ENCODE measurements around the gene POTEF.
A peak's percentile ranks its signal among the peaks of the same experiment; 100 is the strongest.
"Not testable (repeated sequence)": the region's sequence is repeated elsewhere in the genome, so short reads cannot be mapped to it uniquely, and the experiment has no call there.

Gene POTEF

GRCh38 chr2:130152816-130153595 lies 24.0 kb upstream of the POTEF start:
- DNase-seq (ENCODE audit: low read depth) = no peak

DNA sequence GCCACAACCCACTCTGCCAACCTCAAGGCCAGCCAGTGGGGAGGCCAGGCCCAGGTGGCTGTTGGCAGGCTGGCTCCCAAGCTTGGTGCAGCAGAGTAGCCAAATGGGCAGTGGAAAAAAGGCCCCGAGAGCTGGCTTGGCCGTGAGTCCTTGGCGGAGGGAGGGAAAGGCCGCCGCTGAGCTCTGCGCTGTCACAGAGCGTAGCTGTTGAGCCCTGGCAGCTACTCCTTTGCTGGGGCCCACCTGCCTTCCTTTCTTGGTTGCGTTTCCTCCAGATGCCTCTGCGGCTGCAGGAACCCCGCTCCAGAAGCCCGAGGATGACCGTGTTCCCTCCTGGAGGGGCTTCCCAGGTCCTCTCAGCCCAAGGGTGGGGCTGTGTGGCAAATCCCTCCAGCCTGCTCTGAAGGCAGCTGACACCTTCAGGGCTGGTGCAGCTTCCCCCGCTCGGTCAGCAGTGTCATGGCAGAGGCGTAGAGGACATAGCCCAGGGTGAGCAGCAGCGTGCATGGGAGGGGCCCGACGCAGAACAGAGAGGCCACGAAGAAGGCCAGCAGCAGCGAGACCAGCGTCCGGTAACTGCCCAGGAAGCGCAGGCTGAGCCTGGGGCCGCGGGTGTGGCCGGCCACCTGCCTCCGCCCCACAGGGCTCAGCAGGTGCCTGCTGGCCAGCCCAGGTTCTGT lies 23.3 kb upstream of the POTEF start:
- not testable (repeated sequence) for DNase-seq (ENCODE audit: low read depth)

- not testable (repeated sequence) for DNase-seq (ENCODE audit: low read depth)
These were observed 22.1 kb upstream of the POTEF start for GRCh38 chr2:130151145-130151512.

DNA sequence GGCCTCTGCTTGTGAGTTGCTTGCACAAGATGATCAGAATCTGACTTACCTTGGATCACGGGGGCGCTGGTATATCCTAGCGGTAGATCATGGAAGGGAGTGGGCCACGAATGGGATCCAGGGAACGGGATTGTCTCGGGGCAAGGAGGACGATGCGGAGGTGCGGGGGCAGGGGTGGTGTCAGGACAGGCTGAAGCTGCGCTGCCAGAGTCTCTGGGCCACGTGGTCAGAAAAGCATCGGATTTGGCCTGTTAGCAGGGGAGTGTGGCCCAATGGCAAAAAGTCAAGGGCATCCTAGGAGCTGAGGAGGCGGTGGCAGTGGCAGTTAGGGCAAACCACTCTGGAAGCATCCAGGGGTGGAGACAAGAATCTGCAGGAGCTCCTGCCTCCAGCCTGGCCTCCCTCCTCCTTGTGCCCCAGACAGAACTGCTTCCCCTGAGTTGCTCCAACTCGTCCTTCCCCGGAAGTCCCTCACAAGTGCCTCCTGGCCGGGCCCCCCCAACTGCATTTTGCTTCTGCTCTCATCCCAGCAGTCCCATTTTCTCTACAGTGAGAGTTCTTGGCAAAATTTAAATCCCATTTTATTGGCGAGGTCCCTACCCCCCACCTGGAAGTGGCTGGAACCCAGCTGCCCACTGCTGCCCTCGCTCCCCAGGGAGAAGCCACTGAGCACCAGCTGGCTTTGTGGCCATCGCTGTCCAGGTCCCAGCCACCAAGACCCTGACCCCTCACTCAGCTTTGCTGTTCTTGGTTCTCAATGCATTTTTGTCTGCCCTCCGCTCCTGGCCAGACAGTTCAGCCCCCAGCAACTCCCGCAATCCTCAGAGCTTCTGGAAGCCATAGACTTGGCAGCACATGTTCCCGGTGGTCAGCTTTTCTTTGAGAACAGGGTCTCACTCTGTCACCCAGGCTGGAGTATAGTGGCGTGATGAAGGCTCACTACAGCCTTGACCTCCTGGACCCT lies 21.4 kb upstream of the POTEF start:
- DNase-seq (ENCODE audit: low read depth) = no peak

GRCh38 chr2:130148515-130148914 lies 19.5 kb upstream of the POTEF start:
- not testable (repeated sequence) for DNase-seq (ENCODE audit: low read depth)

GRCh38 chr2:130145006-130145414 lies 16.0 kb upstream of the POTEF start, which contains the start of gene CCDC74B:
Gene CCDC74B (minus strand): TSS chr2:130145112. CDS start chr2:130144996, 116 bp downstream.
- peak; percentile 14 for DNase-seq (ENCODE audit: low read depth)

DNA sequence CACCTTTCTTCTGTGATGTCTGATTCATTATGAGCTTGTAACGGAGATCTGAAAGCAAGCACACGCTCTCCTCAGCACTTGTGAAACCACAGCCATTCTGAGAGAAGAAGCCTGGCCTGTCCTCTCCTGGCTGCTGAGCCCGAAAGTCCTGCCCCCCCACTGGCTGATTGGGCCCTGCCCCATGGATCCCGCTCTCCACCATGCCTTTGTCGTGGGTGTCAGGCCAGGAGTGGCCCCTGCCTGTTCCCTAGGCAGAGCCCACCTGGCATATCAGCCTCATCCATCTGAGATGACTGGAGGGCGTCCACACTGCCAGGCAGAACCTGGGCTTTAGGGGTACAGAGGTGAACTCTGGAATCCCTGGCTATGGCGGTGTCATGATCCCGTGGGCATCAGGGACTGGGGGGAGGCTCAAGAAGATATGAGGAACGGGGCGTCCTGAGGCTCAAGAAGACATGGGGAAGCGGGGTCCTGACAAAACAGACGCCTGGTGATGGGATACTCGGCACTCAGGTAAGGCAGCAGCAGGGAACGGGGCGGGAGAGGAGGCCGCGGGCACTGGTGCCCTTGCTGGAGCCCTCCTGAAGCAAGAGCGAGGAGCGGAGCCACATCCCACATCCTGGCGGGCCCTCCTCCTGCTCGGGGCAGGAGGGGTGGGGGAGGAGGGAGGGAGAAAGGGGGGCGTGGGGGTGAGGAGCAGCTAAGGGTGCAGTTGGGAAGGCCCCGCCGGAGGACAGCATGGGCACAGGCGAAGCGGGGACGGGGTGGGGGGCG lies 14.4 kb upstream of the POTEF start:
- DNase-seq (ENCODE audit: low read depth) = not testable (repeated sequence)

DNA sequence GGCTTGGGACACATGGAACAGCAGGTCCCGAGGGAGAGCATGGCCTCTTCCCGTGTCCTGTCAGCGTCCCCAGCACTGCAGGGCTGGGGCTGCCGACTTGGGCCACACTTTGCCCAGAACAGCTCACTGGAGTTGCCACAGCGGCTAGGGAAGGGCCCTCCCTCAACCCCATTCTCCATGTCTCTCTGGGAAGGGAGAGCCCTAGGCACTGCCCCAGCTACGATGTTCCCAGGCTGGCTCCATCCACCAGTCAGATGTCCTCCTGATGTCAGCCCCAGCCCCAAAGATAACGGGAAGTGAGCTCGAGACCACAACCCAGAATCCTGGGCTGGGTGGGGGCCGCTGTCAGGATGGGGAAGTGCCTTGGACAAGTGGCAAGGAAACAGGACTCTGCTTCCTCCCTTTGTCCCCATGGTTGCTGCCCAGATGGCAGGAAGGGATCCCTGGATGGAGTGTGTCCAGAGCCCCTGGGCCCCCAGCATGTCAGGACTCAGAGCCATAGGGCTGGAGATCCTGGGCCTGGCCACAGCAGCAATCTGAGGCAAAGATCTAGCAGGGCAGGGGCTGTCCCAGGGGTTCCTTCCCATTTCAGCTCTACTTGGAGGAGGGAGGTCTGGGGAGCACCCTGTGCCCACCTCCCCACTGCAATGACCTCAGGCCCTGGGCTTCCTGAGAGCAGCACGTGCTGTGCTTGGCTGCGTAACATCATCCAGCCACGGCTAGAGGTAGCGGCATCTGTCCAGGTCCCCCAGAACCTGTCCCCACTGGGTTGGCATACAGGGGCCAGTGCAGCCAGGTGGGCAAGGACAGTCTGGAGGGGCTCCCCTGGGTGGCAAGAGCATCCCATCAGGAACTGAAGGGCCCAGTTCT lies 13.6 kb upstream of the POTEF start:
- not testable (repeated sequence) for DNase-seq (ENCODE audit: low read depth)

DNA sequence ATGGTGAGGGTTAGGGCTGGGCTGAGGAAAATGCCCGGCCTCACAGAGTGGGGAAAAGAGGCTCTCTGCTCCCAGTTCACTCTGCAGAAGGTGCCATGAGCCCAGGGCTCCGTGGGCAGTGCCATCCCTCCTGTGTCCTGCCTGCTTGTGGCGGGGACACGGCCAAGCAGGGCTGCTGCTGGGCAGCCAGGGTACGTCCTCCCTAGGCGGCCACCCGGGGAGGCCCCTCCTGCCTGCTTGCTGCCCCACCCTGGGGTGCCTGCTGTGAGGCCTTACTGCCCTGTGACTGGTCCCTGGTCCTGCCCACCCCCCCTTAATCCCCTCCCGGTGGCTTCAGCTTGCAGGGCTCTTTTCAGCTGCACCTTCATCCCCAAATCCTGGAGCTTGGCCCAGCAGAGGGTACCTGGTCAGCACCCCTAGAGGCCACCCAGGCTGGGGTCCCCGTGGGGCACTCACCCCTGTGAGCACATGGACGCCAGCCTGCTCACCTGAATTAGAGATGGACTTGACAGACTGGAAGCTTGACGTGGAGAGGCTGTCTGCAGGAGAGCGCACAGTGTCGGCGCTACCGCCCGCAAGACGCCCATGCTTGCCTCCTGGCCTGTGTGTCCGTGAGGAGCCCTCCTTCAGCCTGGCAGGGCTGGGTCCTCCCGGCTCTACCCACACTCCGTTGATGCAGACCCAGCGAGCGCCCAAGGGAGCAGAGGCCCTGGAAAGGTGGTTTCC lies 12.8 kb upstream of the POTEF start:
- DNase-seq (ENCODE audit: low read depth) = not testable (repeated sequence)

DNA sequence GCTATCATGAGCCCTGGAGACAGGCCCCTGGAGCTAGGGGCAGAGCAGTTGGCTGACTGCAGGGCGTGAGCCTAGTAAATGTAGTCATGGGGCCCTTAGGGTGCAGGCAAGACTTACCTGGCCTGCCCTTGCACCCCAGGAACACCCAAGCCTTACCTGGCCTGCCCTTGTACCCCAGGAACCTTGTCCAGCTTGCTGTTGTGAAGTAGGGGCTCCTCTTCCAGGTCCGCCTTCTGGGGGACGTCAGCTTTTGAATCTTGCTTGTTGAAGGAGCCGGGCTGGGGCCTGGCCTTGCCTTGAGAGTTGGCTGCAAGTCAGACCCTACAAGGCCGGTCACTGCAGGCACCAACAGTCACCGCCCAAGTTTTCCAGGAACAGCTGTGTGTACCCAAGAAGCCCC lies 12.0 kb upstream of the POTEF start:
- DNase-seq (ENCODE audit: low read depth) = not testable (repeated sequence)

GRCh38 chr2:130140516-130140915 lies 11.5 kb upstream of the POTEF start:
- not testable (repeated sequence) for DNase-seq (ENCODE audit: low read depth)

GRCh38 chr2:130139331-130140280 lies 10.6 kb upstream of the POTEF start:
- not testable (repeated sequence) for DNase-seq (ENCODE audit: low read depth)

GRCh38 chr2:130138841-130139251 lies 9.8 kb upstream of the POTEF start:
- DNase-seq (ENCODE audit: low read depth) = not testable (repeated sequence)

GRCh38 chr2:130138326-130138725 lies 9.3 kb upstream of the POTEF start:
- not testable (repeated sequence) for DNase-seq (ENCODE audit: low read depth)

- not testable (repeated sequence) for DNase-seq (ENCODE audit: low read depth)
These were observed 8.1 kb upstream of the POTEF start for GRCh38 chr2:130137118-130137517.

GRCh38 chr2:130136546-130136945 lies 7.5 kb upstream of the POTEF start:
- not testable (repeated sequence) for DNase-seq (ENCODE audit: low read depth)

DNA sequence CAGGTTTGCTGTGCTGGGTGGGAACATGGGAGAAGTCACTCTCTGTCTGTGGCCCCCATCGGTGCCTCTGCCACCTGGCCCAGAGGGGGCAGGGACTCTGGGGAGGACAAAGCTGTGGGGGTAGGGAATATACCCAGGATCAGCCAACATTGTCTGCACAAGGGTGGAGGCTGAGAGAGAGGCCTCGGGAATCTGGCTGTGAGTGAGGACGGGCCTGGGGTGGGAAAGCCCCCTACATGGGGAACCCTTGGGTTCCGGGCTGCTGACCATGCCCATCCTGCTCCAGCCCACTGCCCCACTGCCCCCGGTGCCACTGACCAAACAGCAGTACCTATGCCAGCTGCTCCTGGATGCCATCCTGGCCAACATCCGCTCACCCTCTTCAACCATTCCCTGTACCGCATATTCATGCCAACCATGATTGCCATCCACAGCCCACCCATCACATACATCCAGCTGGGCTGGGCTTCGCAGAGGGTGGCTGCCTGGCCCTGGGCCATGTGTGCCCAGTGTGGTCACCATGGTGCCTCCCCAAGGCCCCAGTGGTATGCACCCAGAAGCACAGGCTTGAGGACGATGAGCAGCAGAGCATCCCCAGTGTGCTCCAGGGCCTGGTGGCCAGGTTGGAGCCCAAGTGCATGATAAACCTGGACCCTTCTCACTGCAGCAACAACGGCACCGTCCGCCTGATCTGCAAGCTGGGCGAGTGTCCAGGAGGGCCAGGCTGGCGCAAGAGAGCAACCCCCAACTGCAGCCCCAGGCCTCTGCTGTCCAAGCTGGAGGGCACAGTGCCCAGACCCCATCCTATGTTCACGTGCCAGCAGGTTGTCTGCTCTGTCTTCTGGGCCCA lies 6.9 kb upstream of the POTEF start:
- DNase-seq (ENCODE audit: low read depth) = no peak
